Astrocyte (in vitro differentiated cells and primary cell): ENCODE data around the gene FER. TPM values are rescaled to one million over a fixed set of nuclear protein-coding genes. Genes with fewer than 3 reads are reported as not detected.

Experiments
- DNase-seq: peaks from one replicate; pipeline ENCODE4 v3.0.0-alpha.2; 2010; ENCODE audit warnings: low read depth
- FAIRE-seq: peaks from 2 replicates; lab custom pipeline; 2011; peaks lifted over from hg19 to GRCh38; lab: Jason Lieb, UNC
- H2AFZ ChIP-seq: 2 replicates; pipeline ENCODE4 v1.6.0; 2012; ENCODE audit warnings: low read depth, low read length, inconsistent platforms
- H3K27ac ChIP-seq: 2 replicates; pipeline ENCODE4 v1.5.1; 2011; ENCODE audit warnings: low read depth, low read length, inconsistent platforms
- H3K27me3 ChIP-seq: 2 replicates; pipeline ENCODE4 v1.6.0; 2011; ENCODE audit warnings: low read length, inconsistent platforms; ENCODE audit not compliant: insufficient read depth
- H3K36me3 ChIP-seq: 2 replicates; pipeline ENCODE4 v1.5.1; 2011; ENCODE audit warnings: low read length, inconsistent platforms; ENCODE audit not compliant: insufficient read depth
- H3K4me1 ChIP-seq: 2 replicates; pipeline ENCODE4 v1.5.1; 2011; ENCODE audit warnings: low read length, inconsistent platforms; ENCODE audit not compliant: insufficient read depth
- H3K4me2 ChIP-seq: 2 replicates; pipeline ENCODE4 v1.6.0; 2012; ENCODE audit warnings: low read length, inconsistent platforms
- H3K4me3 ChIP-seq: 2 replicates; pipeline ENCODE4 v1.5.1; 2011; ENCODE audit warnings: low read depth, mild to moderate bottlenecking, low read length, inconsistent platforms; ENCODE audit not compliant: insufficient read depth
- H3K79me2 ChIP-seq: 2 replicates; pipeline ENCODE4 v1.6.0; 2012; ENCODE audit warnings: mild to moderate bottlenecking, low read length, inconsistent platforms; ENCODE audit not compliant: insufficient read depth
- H3K9ac ChIP-seq: 2 replicates; pipeline ENCODE4 v1.6.0; 2012; ENCODE audit warnings: mild to moderate bottlenecking, low read length, inconsistent platforms
- H3K9me3 ChIP-seq: 2 replicates; pipeline ENCODE4 v1.5.1; 2012; ENCODE audit warnings: low read depth, mild to moderate bottlenecking, low read length, inconsistent platforms; ENCODE audit not compliant: insufficient read depth
- H4K20me1 ChIP-seq: 2 replicates; pipeline ENCODE4 v1.6.0; 2012; ENCODE audit warnings: low read length, inconsistent platforms; ENCODE audit not compliant: insufficient read depth
- H3K27ac Mint-ChIP-seq: one replicate; pipeline ENCODE4 v1.8.0; 2021; ENCODE audit warnings: mild to moderate bottlenecking, mixed read lengths; ENCODE audit not compliant: unreplicated experiment
- H3K27me3 Mint-ChIP-seq: one replicate; pipeline ENCODE4 v1.8.0; 2021; ENCODE audit warnings: low read depth, mixed read lengths; ENCODE audit not compliant: unreplicated experiment
- H3K36me3 Mint-ChIP-seq: one replicate; pipeline ENCODE4 v1.8.0; 2021; ENCODE audit warnings: low read depth, mixed read lengths; ENCODE audit not compliant: unreplicated experiment
- H3K4me1 Mint-ChIP-seq: one replicate; pipeline ENCODE4 v1.8.0; 2021; ENCODE audit warnings: low read depth, mixed read lengths; ENCODE audit not compliant: unreplicated experiment
- H3K4me3 Mint-ChIP-seq: one replicate; pipeline ENCODE4 v1.8.0; 2021; ENCODE audit warnings: mild to moderate bottlenecking, moderate library complexity, mixed read lengths; ENCODE audit not compliant: unreplicated experiment
- H3K9me3 Mint-ChIP-seq: one replicate; pipeline ENCODE4 v1.8.0; 2021; ENCODE audit warnings: mild to moderate bottlenecking, mixed read lengths; ENCODE audit not compliant: unreplicated experiment
- EZH2 ChIP-seq: IDR thresholded peaks from 2 replicates; pipeline ENCODE4 v1.6.1; 2012; ENCODE audit warnings: mild to moderate bottlenecking, low read length, inconsistent platforms; ENCODE audit not compliant: insufficient read depth
- total RNA-seq: library from RNA; stranded (reverse); gene quantifications from 2 replicates; pipeline ENCODE4 v1.2.1, GENCODE V29; 2021
- TF ChIP-seq, protein P1 (sequence below): IDR thresholded peaks from 2 replicates; pipeline ENCODE4 v1.5.1; 2011; ENCODE audit warnings: low read depth, mild to moderate bottlenecking, inconsistent platforms, low read length, moderate library complexity; ENCODE audit not compliant: insufficient read depth

Gene FER
- total RNA-seq, 1 donor from 2014 or later, result 21.6 TPM

DNA sequence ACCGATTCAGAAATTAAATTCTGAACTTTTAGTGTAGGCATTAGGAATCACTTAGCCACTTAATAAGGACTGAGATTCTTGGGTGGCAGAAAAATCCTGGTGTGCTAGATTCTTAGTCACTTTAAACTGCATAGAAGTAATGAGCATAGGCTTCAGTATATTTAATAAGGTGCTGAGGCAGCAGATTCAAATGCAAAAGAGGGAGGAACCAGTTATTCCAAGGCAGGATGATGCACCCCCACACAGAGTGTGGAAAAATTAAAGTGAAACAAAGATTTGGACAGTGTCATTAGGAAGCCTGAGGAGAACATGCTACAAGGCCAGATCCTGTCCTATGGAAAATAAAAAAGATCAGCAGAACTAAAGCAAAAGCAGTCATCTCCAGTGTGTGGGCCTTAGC, 444.3 kb downstream of the FER start:
- Histone ChIP-seq H3K27ac (no peak overlapping the region), H3K36me3 (no peaks in the 10 kb centered on the region), H3K27me3 (no peaks in the 10 kb centered on the region), H3K4me2 (no peak overlapping the region), H2AFZ (no peak overlapping the region), H3K4me3 (no peak overlapping the region), H4K20me1 (no peaks in the 10 kb centered on the region), H3K9me3 (no peaks in the 10 kb centered on the region), H3K4me1 (peaks cover 6% of the 10 kb centered on the region), H3K9ac (no peak overlapping the region), H3K79me2 (no peaks in the 10 kb centered on the region)
- Mint-ChIP-seq H3K27me3 (no peaks in the 10 kb centered on the region), H3K36me3 (no peaks in the 10 kb centered on the region), H3K4me1 (peaks cover 6% of the 10 kb centered on the region), H3K9me3 (no peaks in the 10 kb centered on the region), H3K4me3 (no peak overlapping the region), H3K27ac (no peak overlapping the region)
- TF ChIP-seq, protein P1, sequence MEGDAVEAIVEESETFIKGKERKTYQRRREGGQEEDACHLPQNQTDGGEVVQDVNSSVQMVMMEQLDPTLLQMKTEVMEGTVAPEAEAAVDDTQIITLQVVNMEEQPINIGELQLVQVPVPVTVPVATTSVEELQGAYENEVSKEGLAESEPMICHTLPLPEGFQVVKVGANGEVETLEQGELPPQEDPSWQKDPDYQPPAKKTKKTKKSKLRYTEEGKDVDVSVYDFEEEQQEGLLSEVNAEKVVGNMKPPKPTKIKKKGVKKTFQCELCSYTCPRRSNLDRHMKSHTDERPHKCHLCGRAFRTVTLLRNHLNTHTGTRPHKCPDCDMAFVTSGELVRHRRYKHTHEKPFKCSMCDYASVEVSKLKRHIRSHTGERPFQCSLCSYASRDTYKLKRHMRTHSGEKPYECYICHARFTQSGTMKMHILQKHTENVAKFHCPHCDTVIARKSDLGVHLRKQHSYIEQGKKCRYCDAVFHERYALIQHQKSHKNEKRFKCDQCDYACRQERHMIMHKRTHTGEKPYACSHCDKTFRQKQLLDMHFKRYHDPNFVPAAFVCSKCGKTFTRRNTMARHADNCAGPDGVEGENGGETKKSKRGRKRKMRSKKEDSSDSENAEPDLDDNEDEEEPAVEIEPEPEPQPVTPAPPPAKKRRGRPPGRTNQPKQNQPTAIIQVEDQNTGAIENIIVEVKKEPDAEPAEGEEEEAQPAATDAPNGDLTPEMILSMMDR, result no peak
- TF ChIP-seq EZH2, result no peak
- DNase-seq, result no peak
- no peak for FAIRE-seq

DNA sequence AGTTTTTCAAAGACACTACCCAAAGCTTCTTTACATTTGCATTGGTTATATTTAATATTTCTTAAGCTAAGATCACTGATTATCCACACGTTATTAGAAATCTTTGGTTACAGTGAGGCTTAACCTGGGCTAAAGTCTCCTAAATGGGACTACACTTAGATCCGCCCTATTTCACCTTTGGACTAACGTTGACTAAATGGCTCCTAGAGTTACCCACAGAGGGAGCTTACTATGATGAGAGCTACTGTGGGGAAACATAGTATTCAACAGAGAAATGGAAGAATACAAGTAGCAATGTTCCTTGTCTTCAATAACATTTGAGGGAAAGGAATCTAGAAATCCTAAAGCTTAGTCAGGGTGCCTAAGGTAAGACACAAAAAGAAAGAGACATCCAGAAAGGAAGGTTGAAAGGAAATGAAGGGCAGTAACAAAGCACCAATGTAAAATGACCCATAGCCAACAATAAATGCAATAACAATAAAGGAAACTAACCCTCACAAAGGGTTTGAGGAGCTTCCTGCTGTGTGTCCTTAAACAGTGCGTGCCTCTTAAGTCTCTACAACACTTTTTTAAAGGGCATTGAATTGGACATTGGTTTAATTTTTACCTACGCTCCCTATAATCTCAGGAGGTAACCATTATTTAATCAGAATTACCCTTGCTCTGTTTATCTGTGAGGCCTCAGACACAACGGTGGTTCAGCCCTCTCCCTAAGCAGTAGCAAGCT, 445.0 kb downstream of the FER start:
- Mint-ChIP-seq H3K4me3 (no peak overlapping the region), H3K9me3 (no peaks in the 10 kb centered on the region), H3K36me3 (no peaks in the 10 kb centered on the region), H3K4me1 (peaks cover 6% of the 10 kb centered on the region), H3K27me3 (no peaks in the 10 kb centered on the region), H3K27ac (no peak overlapping the region)
- no peaks in the 10 kb centered on the region for H3K9me3 ChIP-seq
- no peak overlapping the region for H2AFZ ChIP-seq
- no peak overlapping the region for H3K4me3 ChIP-seq
- DNase-seq (no peak), FAIRE-seq (no peak)
- H3K9ac ChIP-seq, result no peak overlapping the region
- no peaks in the 10 kb centered on the region for H3K36me3 ChIP-seq
- no peaks in the 10 kb centered on the region for H3K27me3 ChIP-seq
- peaks cover 6% of the 10 kb centered on the region for H3K4me1 ChIP-seq
- H3K27ac ChIP-seq, result no peak overlapping the region
- TF ChIP-seq EZH2, result no peak
- TF ChIP-seq, protein P1, result no peak
- no peaks in the 10 kb centered on the region for H3K79me2 ChIP-seq
- no peaks in the 10 kb centered on the region for H4K20me1 ChIP-seq
- no peak overlapping the region for H3K4me2 ChIP-seq

DNA sequence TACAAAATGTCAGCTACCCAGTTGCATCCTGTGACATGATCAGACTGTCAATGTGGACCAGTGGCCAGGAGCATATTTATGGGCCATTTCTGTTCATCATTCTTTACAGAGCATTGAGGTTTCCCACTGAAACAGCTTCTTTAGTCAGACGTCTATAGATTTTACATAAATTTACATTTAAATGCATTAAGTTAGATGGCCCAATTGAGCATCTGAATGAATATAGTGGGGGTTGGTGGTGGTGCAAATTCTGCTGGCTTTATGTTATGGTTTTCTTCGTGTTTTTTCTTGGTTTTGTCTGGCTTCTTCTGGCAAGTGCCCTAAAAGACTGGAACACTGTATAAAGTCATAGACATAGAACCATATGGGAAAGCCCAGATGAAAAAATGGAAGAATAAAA, 448.0 kb downstream of the FER start:
- Mint-ChIP-seq H3K4me3 (no peak overlapping the region), H3K9me3 (no peaks in the 10 kb centered on the region), H3K27me3 (no peaks in the 10 kb centered on the region), H3K36me3 (no peaks in the 10 kb centered on the region), H3K4me1 (peaks cover 6% of the 10 kb centered on the region), H3K27ac (no peak overlapping the region)
- DNase-seq (no peak), FAIRE-seq (no peak)
- Histone ChIP-seq H3K9me3 (no peaks in the 10 kb centered on the region), H3K9ac (no peak overlapping the region), H3K79me2 (no peaks in the 10 kb centered on the region), H3K27me3 (no peaks in the 10 kb centered on the region), H3K4me3 (no peak overlapping the region), H2AFZ (no peak overlapping the region), H3K27ac (no peak overlapping the region), H3K36me3 (no peaks in the 10 kb centered on the region), H3K4me1 (peaks cover 6% of the 10 kb centered on the region), H3K4me2 (no peak overlapping the region), H4K20me1 (no peaks in the 10 kb centered on the region)
- TF ChIP-seq, protein P1, result no peak
- no peak for TF ChIP-seq EZH2
